Suprapubic skin (tissue), 3 donors: Measurements from ENCODE around the gene TMOD1.

ENCODE experiments used
- POLR2AphosphoS5 ChIP-seq, 3 donors: sonication (generic); formaldehyde crosslinking; IDR thresholded peaks; one replicate each; pipeline ENCODE4 v1.6.1; 2017; ENCODE audit warnings: antibody characterized with exemption in 3 of 3
- TF ChIP-seq, protein P1 (sequence below), 2 donors: fragments of 200-600 bp in 1 of 2; fragments of 450-650 bp in 1 of 2; sonication (generic) in 1 of 2; IDR thresholded peaks; one replicate each; pipeline ENCODE4 v1.5.1; 2016 to 2019; ENCODE audit warnings: antibody characterized with exemption in 2 of 2, mild to moderate bottlenecking in 1 of 2, moderate library complexity in 1 of 2

DNA sequence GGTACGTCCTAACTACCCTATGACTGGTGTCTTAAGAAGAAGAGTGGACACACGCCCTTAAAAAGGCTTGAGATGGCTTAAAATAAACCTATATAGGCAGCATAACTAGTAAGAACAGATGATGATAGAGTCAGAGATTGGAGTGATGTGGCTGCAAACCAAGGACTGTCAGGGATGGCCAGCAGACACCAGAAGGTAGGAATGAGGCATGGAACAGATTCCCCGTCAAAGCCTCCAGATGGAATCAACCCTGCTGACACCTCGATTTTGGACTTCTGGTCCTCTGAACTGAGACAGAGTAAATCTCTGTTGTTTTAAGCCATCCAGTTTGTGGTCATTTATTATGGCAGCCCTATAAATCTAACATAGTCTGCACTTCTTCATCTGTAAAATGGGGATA, 7.4 kb downstream of the TMOD1 start:
- TF ChIP-seq, protein P1, sequence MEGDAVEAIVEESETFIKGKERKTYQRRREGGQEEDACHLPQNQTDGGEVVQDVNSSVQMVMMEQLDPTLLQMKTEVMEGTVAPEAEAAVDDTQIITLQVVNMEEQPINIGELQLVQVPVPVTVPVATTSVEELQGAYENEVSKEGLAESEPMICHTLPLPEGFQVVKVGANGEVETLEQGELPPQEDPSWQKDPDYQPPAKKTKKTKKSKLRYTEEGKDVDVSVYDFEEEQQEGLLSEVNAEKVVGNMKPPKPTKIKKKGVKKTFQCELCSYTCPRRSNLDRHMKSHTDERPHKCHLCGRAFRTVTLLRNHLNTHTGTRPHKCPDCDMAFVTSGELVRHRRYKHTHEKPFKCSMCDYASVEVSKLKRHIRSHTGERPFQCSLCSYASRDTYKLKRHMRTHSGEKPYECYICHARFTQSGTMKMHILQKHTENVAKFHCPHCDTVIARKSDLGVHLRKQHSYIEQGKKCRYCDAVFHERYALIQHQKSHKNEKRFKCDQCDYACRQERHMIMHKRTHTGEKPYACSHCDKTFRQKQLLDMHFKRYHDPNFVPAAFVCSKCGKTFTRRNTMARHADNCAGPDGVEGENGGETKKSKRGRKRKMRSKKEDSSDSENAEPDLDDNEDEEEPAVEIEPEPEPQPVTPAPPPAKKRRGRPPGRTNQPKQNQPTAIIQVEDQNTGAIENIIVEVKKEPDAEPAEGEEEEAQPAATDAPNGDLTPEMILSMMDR (IDR thresholded peaks at IDR 0.05): no peak
- no peak for TF ChIP-seq POLR2AphosphoS5 (IDR thresholded peaks at IDR 0.05)
